Common myeloid progenitor, CD34-positive (primary cell): ENCODE data around the gene RGMA.
A peak's percentile ranks its signal among the peaks of the same experiment; 100 is the strongest.

ENCODE experiments used
- CTCF ChIA-PET: fragments of 350-600 bp; sonication (Branson Sonifier 250); formaldehyde crosslinking; loops from one replicate; lab custom pipeline; 2021; ENCODE audit warnings: antibody characterized with exemption; lab: Charles Lee
- POLR2A ChIA-PET: fragments of 350-600 bp; sonication (Branson Sonifier 250); formaldehyde crosslinking; loops from one replicate; lab custom pipeline; 2021; ENCODE audit warnings: antibody characterized with exemption; lab: Charles Lee
- DNase-seq, 3 donors: peaks; one replicate each; pipeline versions ENCODE4 v3.0.0 to v3.0.0-alpha.2; 2013
- H3K27ac ChIP-seq, 2 experiments: 1 replicate in 1 of 2; 2 replicates in 1 of 2; pipeline ENCODE4 v1.7.0; 2013; ENCODE audit warnings: inconsistent platforms in 2 of 2, low read length in 2 of 2, mild to moderate bottlenecking in 2 of 2, low read depth in 1 of 2, moderate library complexity in 1 of 2; ENCODE audit not compliant: severe bottlenecking in 2 of 2, insufficient read depth in 1 of 2, poor library complexity in 1 of 2
- H3K27me3 ChIP-seq, 5 experiments: replicated peaks in 2 of 5; 1 replicate in 3 of 5; 2 replicates in 2 of 5; pipeline versions ENCODE4 v1.6.1 to v1.7.0; 2013; ENCODE audit warnings: low read length in 4 of 5, mild to moderate bottlenecking in 2 of 5, moderate library complexity in 2 of 5, inconsistent platforms in 1 of 5; ENCODE audit not compliant: insufficient read depth in 5 of 5, control insufficient read depth in 4 of 5
- H3K36me3 ChIP-seq, 4 experiments: 1 replicate in 2 of 4; 2 replicates in 2 of 4; pipeline versions ENCODE4 v1.6.1 to v1.7.0; 2013; ENCODE audit warnings: low read length in 3 of 4, control low read depth in 1 of 4, mild to moderate bottlenecking in 1 of 4; ENCODE audit not compliant: control insufficient read depth in 4 of 4, insufficient read depth in 4 of 4
- H3K4me1 ChIP-seq, 4 experiments: 1 replicate in 3 of 4; 2 replicates in 1 of 4; pipeline versions ENCODE4 v1.6.1 to v1.7.1; 2013; ENCODE audit warnings: low read length in 3 of 4, mild to moderate bottlenecking in 3 of 4, control low read depth in 1 of 4, inconsistent platforms in 1 of 4, moderate library complexity in 1 of 4; ENCODE audit not compliant: control insufficient read depth in 4 of 4, insufficient read depth in 4 of 4; ENCODE audit errors: control extremely low read depth in 1 of 4
- H3K4me3 ChIP-seq, 7 experiments: 1 replicate in 4 of 7; 2 replicates in 3 of 7; pipeline versions ENCODE4 v1.5.1 to v1.7.0; 2013; ENCODE audit warnings: mild to moderate bottlenecking in 7 of 7, low read length in 6 of 7, moderate library complexity in 6 of 7, inconsistent platforms in 2 of 7, low read depth in 2 of 7, control low read depth in 1 of 7; ENCODE audit not compliant: insufficient read depth in 4 of 7, control insufficient read depth in 1 of 7; ENCODE audit errors: extremely low read depth in 1 of 7
- H3K9me3 ChIP-seq, 5 experiments: 1 replicate in 4 of 5; 2 replicates in 1 of 5; pipeline versions ENCODE4 v1.6.1 to v1.7.1; 2013; ENCODE audit warnings: low read length in 4 of 5, mild to moderate bottlenecking in 2 of 5, inconsistent platforms in 1 of 5, low read depth in 1 of 5, moderate library complexity in 1 of 5; ENCODE audit not compliant: control insufficient read depth in 4 of 5, insufficient read depth in 2 of 5; ENCODE audit errors: control extremely low read depth in 1 of 5
- WGBS: methylation state at CpG from one replicate; pipeline ENCODE4 v1.1.5; 2013; ENCODE audit not compliant: insufficient coverage; 5-methylcytosine and 5-hydroxymethylcytosine counted together

The RGMA gene

DNA sequence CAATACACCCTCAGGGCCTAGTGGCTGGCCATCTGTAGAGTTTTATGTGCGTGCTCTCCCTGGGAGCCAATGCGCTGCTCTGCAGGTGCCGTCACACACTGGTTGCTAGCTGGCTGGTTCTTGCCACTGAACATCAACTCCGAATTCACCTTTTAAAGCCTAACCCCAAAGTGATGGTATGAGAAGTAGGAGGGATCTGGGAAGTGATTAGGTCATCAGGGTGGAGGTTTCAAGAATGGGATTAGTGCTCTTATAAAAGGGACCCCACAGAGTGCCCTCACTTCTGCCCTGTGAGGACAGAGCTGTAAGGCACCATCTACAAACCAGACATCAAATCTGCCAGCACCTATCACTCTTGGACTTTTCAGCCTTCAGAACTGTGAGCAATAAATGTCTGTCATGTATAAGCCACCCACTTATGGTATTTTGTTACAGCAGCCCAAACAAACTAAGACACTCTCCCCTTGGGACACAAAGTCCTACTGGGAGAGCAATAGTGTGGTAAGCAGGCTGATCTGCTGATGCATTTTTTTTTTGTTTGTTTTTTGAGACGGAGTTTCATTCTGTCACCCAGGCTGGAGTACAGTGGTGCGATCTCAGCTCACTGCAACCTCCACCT lies 20.3 kb downstream of the RGMA start:
- Histone ChIP-seq H3K9me3 (no peaks in the 10 kb centered on the region), H3K27me3 (peaks cover 0 to 33% (median 0%) of the 10 kb centered on the region in 5 experiments), H3K27ac (no peak overlapping the region), H3K4me3 (no peak overlapping the region), H3K4me1 (peaks cover 0 to 42% (median 25%) of the 10 kb centered on the region in 4 experiments), H3K36me3 (no peaks in the 10 kb centered on the region)
- ChIA-PET CTCF (interaction anchor here (0.8 to 4.0 kb wide), 3 partner anchors 9 to 19 kb away, joined by 3 to 14 read pairs (median 6); no protein-coding TSS in a partner anchor), POLR2A (interaction anchor here (0.5 kb wide), 1 partner anchor 13 kb away, joined by 3 read pairs; no protein-coding TSS in a partner anchor)
- no peak for DNase-seq
- WGBS = 100% methylated on average over 4 of the region's 6 CpGs

DNA sequence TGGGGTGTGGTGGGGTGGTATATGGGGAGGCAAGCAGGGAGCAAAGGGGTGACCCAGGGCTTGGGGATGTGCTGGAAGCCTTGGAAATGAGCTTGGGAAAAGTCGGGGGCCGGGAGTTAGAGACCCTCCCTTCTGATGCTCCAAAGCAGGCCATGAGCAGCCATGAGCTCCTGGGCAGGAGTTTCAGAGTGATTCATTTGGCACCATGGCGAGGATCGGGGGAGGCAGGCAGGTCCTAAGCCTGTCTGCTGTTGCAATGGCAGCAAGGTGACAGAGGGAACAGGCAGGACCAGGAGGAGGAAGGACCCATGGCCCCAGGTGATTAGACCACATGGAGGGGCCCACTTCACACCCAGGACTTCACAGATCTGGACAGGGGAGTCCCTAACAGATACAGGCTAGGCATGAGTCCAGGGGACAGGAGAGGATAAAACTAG lies 21.3 kb downstream of the RGMA start:
- CTCF ChIA-PET = interaction anchor here (2.0 kb wide), 1 partner anchor 15 kb away, joined by 8 read pairs; no protein-coding TSS in a partner anchor
- no peak overlapping the region for H3K4me3 ChIP-seq
- H3K9me3 ChIP-seq = no peaks in the 10 kb centered on the region
- peaks cover 0 to 38% (median 18%) of the 10 kb centered on the region in 4 experiments for H3K4me1 ChIP-seq
- POLR2A ChIA-PET = no interaction called here
- H3K27ac ChIP-seq = no peak overlapping the region
- no peak for DNase-seq
- no peaks in the 10 kb centered on the region for H3K36me3 ChIP-seq
- peaks cover 0 to 26% (median 0%) of the 10 kb centered on the region in 5 experiments for H3K27me3 ChIP-seq
- WGBS = 94% methylated on average over 4 of the region's 4 CpGs

DNA sequence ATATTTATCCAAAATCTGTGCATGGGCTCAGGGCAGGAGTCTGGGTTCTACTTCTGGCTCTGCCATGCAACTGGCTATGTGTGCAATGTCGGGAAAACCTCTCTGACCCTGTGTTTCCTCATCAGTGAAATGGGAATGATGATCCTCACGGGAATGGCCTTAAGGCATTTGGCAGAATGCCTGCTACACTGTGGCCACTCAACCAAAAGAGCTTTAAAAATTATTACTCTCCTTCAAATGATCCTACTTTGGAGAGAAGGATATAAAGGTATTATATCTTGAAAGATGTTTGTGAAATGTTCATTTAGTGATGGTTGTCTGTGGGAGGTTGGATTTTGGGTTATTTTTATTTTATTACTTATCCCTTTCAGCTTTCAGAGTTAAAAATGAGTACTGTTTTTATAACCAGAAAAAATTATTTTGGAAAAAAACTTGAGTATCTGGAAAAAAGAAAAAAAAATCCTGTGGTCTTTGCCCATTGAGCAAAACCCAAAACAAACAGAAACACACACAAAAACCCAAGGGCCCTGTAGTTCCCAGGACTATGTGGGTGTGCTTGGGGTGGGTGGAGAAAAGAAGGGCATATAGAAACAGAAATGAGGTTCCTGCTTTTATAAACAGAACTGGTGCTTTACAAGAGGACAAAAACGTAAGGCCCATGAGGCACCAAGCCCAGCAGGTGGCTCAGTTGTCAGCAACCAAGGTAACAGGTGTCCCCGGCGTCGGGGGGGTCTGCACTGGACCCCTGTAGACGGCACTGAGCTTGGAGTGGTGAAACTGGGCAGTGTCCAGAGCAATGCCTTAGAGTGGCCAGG lies 22.0 kb downstream of the RGMA start:
- Histone ChIP-seq H3K27me3 (peaks cover 0 to 22% (median 0%) of the 10 kb centered on the region in 5 experiments), H3K36me3 (no peaks in the 10 kb centered on the region), H3K27ac (no peak overlapping the region), H3K9me3 (no peaks in the 10 kb centered on the region), H3K4me1 (peaks cover 0 to 33% (median 12%) of the 10 kb centered on the region in 4 experiments), H3K4me3 (no peak overlapping the region)
- WGBS = 79% methylated on average over 7 of the region's 7 CpGs
- ChIA-PET CTCF (interaction anchor here (2.0 kb wide), 1 partner anchor 14 kb away, joined by 8 read pairs; no protein-coding TSS in a partner anchor), POLR2A (no interaction called here)
- no peak for DNase-seq

DNA sequence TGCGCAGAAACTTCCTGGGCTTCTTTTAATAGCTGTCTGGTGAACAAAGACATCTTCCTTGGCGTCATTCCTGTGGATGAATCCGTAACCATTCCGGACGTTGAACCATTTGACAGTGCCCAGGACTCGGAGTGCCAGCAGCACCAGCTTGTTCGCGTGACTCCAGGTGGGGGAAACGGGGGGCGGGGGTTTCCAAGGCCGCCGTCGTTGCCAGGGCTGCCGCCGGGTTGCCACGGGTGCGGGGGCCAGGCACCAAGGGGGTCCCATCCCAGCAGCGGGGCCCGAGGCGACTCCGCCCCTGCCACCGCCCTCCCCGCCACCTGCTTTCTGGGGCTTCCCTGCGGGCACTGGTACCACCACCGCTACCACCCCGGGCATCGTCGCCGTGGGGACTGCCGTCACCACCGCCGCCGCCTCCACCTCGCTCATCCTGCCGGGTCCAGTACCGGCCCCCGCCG lies 22.8 kb downstream of the RGMA start:
- WGBS = 97% methylated on average over 33 of the region's 38 CpGs
- POLR2A ChIA-PET = no interaction called here

DNA sequence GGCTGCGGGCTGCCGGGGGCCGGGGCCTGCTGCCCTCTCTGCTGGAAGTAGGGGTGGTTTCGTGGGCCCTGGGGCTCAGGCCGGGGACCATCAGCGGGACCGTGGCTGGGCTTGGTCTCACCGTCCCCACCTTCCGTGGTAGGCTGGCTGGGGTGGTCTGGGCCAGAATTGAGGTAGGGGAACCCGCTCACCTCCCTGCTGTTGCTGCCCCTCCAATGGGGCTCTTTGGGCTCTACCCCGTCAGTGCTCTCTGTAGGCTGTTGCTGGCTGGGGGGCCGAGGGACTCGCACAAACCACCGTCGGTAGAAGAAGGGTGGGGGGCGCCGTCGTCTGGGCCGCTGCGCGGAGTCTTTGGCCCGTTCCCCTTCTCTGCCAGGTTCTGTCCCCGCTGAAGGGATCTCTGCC lies 23.4 kb downstream of the RGMA start:
- POLR2A ChIA-PET = no interaction called here
- Histone ChIP-seq H3K27me3 (peaks cover 0 to 12% (median 0%) of the 10 kb centered on the region in 5 experiments), H3K4me3 (no peak overlapping the region), H3K4me1 (peaks cover 0 to 28% (median 9%) of the 10 kb centered on the region in 4 experiments), H3K27ac (no peak overlapping the region), H3K36me3 (no peaks in the 10 kb centered on the region), H3K9me3 (no peaks in the 10 kb centered on the region)
- DNase-seq = no peak
- WGBS = 98% methylated on average over 12 of the region's 23 CpGs
- CTCF ChIA-PET = interaction anchor here (1.9 kb wide), 1 partner anchor 22 kb away, joined by 6 read pairs; no protein-coding TSS in a partner anchor

More for the DNA sequence above, 22.8 kb downstream of the RGMA start:
- no peak for DNase-seq
- H3K27me3 ChIP-seq = peaks cover 0 to 14% (median 0%) of the 10 kb centered on the region in 5 experiments
- H3K4me1 ChIP-seq = peaks cover 0 to 30% (median 9%) of the 10 kb centered on the region in 4 experiments
- H3K27ac ChIP-seq = no peak overlapping the region
- CTCF ChIA-PET = interaction anchor here (2.0 kb wide), 1 partner anchor 13 kb away, joined by 8 read pairs; no protein-coding TSS in a partner anchor
- H3K36me3 ChIP-seq = no peaks in the 10 kb centered on the region
- no peak overlapping the region for H3K4me3 ChIP-seq
- H3K9me3 ChIP-seq = no peaks in the 10 kb centered on the region

DNA sequence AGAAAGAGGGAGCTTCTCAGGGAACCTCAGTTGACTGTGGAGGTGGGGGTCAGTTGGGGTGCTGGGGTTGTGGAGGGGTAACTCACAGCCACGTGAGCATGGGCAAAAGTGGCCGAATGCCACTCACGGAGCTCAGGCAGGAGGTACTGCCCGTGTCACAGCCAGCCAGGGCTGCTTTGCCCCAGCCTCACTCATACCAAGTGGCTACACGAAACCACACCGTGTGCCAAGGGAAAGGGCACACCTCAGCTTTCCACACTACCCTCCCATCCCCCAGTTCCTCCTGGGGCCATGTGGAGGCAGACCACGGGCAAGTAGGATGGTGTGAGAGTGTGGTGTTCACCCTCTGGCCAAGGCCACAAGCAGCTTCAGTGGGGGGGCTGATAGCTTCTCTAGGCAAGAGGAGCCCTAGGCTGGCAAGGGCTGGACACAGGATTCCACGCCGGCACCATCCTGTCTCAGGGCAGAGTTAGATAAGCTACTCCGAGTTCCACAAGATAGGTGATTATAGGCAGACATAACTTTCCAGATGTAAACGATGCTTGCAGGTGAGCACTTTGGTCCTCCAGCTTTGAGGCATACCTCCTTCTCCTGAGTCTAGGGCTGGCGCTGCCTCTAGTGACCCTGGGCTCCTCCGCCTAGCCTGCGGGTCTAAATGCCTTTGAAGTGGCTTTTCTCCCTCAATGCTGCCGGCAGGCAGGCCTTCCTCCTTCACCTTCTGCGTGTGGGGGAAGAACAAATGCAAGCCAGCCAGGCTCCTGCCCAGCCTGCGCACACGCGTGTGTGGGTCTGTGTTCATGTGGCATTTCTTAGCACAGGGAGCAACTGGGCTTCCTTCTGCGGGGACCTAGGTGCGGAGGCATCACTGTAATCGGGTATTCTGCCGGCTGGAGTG lies 25.0 kb downstream of the RGMA start:
- H3K4me1 ChIP-seq = peaks cover 0 to 39% (median 9%) of the 10 kb centered on the region in 4 experiments
- POLR2A ChIA-PET = interaction anchor here (0.7 to 1.1 kb wide), 2 partner anchors 26 to 992 kb away, joined by 3 to 4 read pairs; no protein-coding TSS in a partner anchor
- DNase-seq = peak in 1 of 3 donors; percentile 44
- CTCF ChIA-PET = interaction anchor here (1.2 to 1.9 kb wide), 5 partner anchors 10 to 29 kb away, joined by 3 to 6 read pairs (median 6); no protein-coding TSS in a partner anchor
- H3K27ac ChIP-seq = no peak overlapping the region
- no peaks in the 10 kb centered on the region for H3K36me3 ChIP-seq
- no peaks in the 10 kb centered on the region for H3K9me3 ChIP-seq
- 59% methylated on average over 20 of the region's 23 CpGs for WGBS
- no peak overlapping the region for H3K4me3 ChIP-seq
- H3K27me3 ChIP-seq = peaks cover 0 to 2% (median 0%) of the 10 kb centered on the region in 5 experiments
